ENCODE results near the gene ARHGEF16.

The ARHGEF16 gene

DNA sequence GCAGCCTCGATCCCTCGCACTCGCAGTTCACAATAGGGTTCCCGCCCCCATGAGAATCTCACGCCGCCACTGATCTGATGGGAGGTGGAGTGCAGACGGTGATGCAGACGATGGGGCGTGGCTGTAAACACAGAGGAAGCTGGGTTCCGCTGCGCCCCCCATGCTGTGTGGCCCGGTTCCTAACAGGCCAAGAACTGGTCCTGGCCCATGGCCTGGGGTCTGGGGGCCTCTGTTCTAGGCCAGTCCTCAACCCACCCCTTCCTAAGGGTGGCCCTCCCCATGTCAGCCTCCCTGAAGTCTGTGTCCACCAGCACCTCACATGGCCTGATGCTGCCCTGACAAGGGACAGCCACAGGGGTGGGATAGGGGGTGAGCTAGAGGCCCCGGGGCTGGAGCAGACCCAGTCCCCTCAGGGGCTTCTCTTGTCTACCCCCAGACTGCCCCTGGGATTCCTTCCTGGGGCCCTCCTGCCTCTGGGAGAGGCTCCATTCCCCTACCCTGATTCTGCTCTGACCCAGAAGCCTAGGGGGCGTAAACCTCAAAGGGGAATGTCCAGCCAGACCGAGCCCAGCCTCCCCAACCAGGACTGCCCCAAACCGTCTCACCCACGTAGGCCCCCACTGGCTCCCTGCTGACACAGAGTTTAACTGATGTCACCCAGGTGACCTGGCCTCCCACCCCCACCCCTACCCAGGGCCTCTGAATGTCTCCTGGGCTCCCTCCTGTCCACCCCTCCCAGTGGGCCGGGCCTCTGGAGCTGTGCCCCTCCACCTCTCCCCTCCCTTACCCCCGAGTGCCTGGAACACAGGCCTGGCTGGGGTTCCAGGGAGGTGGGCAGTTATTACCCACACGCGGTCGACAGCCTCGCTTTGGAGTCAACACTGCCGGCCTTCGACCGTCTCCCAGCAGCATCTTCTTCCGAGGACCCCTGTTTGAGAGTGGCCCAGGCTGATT, 14.8 kb upstream of the ARHGEF16 start:
- no peak overlapping the region for H3K27ac ChIP-seq
- TF ChIP-seq, protein P1, sequence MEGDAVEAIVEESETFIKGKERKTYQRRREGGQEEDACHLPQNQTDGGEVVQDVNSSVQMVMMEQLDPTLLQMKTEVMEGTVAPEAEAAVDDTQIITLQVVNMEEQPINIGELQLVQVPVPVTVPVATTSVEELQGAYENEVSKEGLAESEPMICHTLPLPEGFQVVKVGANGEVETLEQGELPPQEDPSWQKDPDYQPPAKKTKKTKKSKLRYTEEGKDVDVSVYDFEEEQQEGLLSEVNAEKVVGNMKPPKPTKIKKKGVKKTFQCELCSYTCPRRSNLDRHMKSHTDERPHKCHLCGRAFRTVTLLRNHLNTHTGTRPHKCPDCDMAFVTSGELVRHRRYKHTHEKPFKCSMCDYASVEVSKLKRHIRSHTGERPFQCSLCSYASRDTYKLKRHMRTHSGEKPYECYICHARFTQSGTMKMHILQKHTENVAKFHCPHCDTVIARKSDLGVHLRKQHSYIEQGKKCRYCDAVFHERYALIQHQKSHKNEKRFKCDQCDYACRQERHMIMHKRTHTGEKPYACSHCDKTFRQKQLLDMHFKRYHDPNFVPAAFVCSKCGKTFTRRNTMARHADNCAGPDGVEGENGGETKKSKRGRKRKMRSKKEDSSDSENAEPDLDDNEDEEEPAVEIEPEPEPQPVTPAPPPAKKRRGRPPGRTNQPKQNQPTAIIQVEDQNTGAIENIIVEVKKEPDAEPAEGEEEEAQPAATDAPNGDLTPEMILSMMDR (conservative IDR thresholded peaks at IDR 0.05), result no peak

DNA sequence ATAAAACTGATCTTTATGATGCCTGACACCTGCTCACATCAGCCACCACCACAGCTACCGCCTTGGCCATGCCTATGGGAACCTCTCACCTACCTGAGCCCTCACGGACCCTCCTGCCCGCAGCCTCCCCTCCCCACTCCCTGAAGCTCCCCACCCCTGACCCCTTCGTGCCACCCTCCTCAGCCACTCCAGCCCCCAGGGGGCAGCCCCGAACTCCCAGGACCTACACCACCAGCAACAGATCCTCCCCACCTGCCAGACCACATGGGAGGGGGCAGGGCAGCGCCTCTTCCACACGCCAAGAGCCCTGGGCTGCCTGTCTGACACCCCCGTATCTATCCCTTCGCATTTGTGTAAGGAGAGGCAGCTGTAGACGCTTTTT, 14.2 kb upstream of the ARHGEF16 start:
- TF ChIP-seq, protein P1 (conservative IDR thresholded peaks at IDR 0.05), result no peak
- no peak overlapping the region for H3K27ac ChIP-seq

DNA sequence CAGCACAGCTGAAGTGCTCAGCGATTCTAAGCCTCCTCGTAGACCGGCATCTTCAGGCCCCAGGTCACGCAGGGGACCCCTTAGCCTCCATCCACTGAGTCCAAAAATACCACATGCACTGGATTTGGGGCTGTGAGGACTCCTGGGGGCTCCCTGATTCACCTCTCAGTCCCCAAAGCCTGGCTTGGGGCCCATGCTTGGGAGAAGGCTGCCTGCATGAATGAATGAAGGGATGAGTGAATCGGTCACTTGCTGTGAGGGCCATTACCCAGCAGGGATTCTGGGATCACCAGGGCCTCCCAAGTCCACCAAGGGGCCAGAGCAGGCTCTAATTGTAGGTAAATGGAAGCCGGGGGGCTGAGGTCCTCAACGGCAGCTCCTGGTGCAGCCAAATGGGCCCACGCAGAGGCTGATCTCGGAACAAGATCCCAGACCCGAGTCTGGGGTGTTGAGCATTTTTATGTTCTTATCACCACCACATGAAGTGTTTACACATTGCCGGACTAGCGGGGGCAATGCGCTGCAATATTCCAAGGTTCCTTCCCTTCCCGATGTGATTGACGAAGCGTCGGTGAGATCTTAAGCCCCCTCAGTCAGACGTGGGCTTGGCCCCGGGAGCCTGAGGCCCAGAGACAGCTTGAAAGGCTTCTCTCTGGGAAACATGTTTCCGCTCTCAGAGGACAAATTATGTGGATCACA, 13.6 kb upstream of the ARHGEF16 start:
- TF ChIP-seq, protein P1 (conservative IDR thresholded peaks at IDR 0.05), result no peak
- H3K27ac ChIP-seq, result no peak overlapping the region

DNA sequence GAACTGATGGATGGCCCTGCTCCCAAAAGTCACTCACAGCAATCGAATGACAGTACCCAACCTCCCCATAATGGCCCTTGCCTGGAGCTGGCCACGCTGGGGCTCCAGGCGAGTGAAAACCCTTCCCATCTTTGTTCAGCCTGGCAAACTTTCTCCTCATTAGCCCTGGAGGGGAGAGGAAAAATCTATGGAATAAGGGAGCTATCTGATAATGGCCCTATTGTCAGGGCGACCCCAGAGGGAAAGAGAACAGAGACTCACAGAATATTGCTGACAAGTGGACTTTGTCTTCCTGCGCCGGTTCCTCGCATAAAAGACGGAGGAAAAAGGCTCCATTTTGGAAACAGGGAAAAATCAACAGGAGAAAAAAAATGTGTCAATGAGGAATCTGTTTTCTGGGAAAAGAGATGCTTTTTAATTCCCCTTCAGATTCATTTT, 13.0 kb upstream of the ARHGEF16 start:
- TF ChIP-seq, protein P1 (conservative IDR thresholded peaks at IDR 0.05), result no peak

DNA sequence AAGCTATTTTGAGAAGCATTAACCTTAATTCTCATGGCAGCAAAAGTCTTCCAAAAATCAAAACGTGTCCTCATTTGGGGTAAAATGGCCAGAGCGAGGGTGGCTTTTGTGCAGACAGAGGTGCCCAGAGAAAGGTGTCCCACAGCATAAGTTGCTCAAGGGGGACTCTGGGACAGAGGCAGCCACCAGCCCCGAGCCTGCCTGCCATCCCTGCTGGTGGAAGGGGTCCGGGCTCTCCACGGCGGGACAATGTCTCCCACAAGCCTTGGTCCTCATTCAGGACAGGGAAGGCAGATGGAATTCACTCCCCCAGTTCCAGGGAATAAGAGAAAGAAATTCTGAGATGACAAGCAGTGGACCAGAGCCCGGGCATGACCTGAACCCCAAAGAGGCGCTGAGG, 12.6 kb upstream of the ARHGEF16 start:
- TF ChIP-seq, protein P1 (conservative IDR thresholded peaks at IDR 0.05), result no peak
- no peak overlapping the region for H3K27ac ChIP-seq

More for the DNA sequence above, 13.0 kb upstream of the ARHGEF16 start:
- no peak overlapping the region for H3K27ac ChIP-seq

DNA sequence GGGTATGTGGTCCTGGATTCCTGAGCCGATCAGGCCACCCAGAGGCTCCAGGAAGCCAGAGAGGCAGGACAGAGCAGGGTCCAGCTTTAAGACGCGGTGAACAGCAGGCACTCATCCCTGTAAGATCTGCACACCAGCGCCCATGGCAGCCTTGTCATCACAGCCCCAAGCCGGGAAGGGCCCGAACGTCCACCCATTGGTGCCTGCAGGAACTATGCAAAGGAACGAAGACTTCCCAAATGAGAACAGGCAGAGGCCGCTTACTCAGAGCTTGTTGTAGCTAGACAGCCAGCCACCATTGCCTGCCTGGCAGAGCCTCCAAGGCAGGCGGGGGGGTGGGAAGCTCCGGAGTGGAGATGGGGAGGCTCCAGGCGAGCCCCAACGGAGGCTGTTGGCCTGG, 12.1 kb upstream of the ARHGEF16 start:
- TF ChIP-seq, protein P1 (conservative IDR thresholded peaks at IDR 0.05), result no peak
- H3K27ac ChIP-seq, result no peak overlapping the region

DNA sequence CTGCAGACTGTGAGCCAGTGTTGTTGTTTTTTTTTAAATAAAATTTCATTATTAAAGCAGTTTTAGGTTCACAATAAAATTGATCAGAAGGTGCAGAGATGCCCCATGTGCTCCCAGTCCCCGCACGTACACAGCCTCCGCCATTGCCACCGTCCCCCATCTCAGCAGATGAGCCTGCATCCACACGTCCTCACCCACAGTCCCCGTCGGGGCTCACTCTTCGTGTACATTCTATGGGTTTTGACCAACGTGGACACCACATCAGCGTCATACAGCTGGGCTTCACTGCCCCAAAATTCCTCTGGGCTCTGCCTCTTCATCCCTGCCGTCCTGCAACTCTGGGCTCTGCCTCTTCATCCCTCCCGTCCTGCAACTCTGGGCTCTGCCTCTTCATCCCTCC, 11.6 kb upstream of the ARHGEF16 start:
- no peak overlapping the region for H3K27ac ChIP-seq
- TF ChIP-seq, protein P1 (conservative IDR thresholded peaks at IDR 0.05), result no peak
